IPS-15b (cell line): Measurements from ENCODE around the gene NTN3.

Experiments used
- H3K27me3 ChIP-seq: one replicate; pipeline ENCODE4 v1.6.1; 2013; ENCODE audit warnings: low read length; ENCODE audit not compliant: control insufficient read depth, insufficient read depth
- H3K36me3 ChIP-seq: one replicate; pipeline ENCODE4 v1.6.1; 2013; ENCODE audit warnings: low read length; ENCODE audit not compliant: control insufficient read depth, insufficient read depth
- H3K4me1 ChIP-seq: one replicate; pipeline ENCODE4 v1.6.1; 2013; ENCODE audit warnings: mild to moderate bottlenecking, low read length; ENCODE audit not compliant: control insufficient read depth, insufficient read depth
- H3K4me3 ChIP-seq: one replicate; pipeline ENCODE4 v1.5.1; 2013; ENCODE audit warnings: low read depth, low read length
- H3K9ac ChIP-seq: one replicate; pipeline ENCODE4 v1.6.1; 2013; ENCODE audit warnings: low read depth, mild to moderate bottlenecking, low read length
- H3K9me3 ChIP-seq: one replicate; pipeline ENCODE4 v1.6.1; 2013; ENCODE audit warnings: mild to moderate bottlenecking, low read length; ENCODE audit not compliant: control insufficient read depth, insufficient read depth

NTN3 gene

GRCh38 chr16:2518823-2519710, 48.0 kb downstream of the NTN3 start:
- Histone ChIP-seq H3K36me3 (peaks cover 8% of the 10 kb centered on the region), H3K27me3 (no peaks in the 10 kb centered on the region), H3K9ac (no peak overlapping the region), H3K4me1 (peaks cover 2% of the 10 kb centered on the region), H3K9me3 (no peaks in the 10 kb centered on the region), H3K4me3 (no peak overlapping the region)

- Histone ChIP-seq H3K27me3 (no peaks in the 10 kb centered on the region), H3K4me3 (peak overlapping the region; percentile 26), H3K36me3 (peaks cover 11% of the 10 kb centered on the region), H3K9me3 (no peaks in the 10 kb centered on the region), H3K9ac (no peak overlapping the region), H3K4me1 (peaks cover 2% of the 10 kb centered on the region)
These were observed 48.6 kb downstream of the NTN3 start for GRCh38 chr16:2519711-2520080.

- peaks cover 2% of the 10 kb centered on the region for H3K4me1 ChIP-seq
- peaks cover 14% of the 10 kb centered on the region for H3K36me3 ChIP-seq
- no peaks in the 10 kb centered on the region for H3K27me3 ChIP-seq
- H3K9ac ChIP-seq, result peak within 1 kb of the TSS; percentile 79
- no peaks in the 10 kb centered on the region for H3K9me3 ChIP-seq
- peak within 1 kb of the TSS; percentile 67 for H3K4me3 ChIP-seq
These were observed 49.1 kb downstream of the NTN3 start, which contains the start of gene AMDHD2 for GRCh38 chr16:2520097-2520783. AMDHD2 (plus strand) TSS chr16:2520371; CDS start chr16:2520459, 88 bp downstream.

GRCh38 chr16:2520784-2521531, 49.9 kb downstream of the NTN3 start:
- peaks cover 2% of the 10 kb centered on the region for H3K4me1 ChIP-seq
- peaks cover 14% of the 10 kb centered on the region for H3K36me3 ChIP-seq
- peak overlapping the region; percentile 79 for H3K9ac ChIP-seq
- no peaks in the 10 kb centered on the region for H3K9me3 ChIP-seq
- no peaks in the 10 kb centered on the region for H3K27me3 ChIP-seq
- H3K4me3 ChIP-seq, result peak overlapping the region; percentile 67
